ENCODE measurements around the gene MTMR10.

MTMR10 gene

DNA sequence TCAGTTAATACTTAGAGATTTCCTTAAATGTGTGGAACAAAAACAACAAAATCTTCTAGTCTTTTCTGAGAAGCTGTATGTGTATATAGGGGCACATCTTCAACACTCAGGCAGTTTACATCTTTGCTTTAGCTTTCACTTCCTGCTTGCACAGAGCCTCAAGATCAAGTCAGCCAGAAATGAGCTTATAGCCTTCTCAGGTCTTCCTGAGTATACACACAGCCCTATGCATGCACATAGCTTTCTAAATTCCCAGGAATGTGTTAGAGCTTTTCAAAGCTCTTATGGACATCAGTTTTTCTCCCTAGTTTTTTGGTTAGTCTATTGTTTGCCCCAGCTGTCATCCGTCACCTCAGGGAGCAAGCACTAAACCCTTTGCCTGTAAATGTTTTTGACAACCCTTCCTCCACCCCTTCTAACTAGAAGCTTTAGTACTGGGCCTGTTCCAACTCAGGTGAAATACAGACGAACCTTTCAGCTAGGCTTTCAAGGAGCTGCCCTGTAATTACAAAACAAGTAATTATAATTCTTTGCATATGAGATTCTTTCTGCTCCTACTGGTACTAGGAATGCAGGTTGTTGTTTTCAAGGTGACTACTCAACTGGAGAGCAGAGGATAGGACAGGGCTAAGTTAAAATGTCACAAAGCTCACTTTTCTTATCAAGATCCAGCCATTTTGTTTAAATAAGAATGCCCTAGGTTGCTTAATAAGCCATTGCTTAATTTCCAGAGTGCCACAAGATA lies 22.6 kb upstream of the MTMR10 start:
- no peak for DNase-seq

DNA sequence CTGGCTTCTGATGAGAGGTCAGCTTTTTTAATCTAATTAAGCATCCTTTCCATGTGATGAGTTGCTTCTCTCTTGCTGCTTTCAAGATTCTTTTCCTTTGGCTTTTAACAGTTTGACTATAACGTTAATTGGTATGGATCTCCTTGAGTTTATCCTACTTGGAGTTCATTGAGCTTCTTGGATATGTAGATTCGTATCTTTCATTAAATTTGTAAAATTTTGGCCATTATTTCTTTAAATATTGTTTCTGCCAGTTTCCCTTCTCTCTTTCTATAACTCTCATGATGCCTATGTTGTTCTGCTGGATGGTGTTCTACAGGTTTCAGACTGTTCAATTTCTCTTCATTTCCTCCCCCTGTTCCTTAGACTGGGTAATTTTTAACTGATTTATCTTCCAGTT lies 21.0 kb upstream of the MTMR10 start:
- no peak for DNase-seq

DNA sequence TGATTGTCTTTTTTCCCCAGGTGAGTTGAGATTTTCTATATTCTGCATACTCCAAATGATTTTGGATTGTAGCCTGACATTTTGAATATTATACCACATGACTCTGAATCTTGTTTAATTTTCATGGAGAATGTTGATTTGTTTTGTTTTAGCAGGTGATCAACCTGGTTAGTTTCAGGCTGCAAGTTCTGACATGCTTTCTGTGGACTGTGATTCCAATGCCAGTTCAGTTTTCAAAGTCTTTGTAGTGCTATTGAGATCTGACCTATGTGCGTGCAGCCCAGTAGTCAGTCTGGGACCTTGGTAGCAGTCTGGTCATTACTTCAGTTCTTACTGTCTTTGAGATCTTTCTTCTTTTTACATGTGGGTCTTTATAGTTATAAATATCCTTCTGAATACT lies 18.6 kb upstream of the MTMR10 start:
- no peak for DNase-seq

GRCh38 chr15:31005660-31006059 lies 14.2 kb upstream of the MTMR10 start:
- no peak for DNase-seq

- DNase-seq: no peak
Observed at GRCh38 chr15:31004220-31004733, 12.8 kb upstream of the MTMR10 start.

- DNase-seq: no peak
Observed at GRCh38 chr15:31001702-31002101, 10.3 kb upstream of the MTMR10 start.

GRCh38 chr15:30999729-31000128 lies 8.3 kb upstream of the MTMR10 start:
- no peak for DNase-seq

- DNase-seq: no peak
Observed at GRCh38 chr15:30997270-30997669, 5.8 kb upstream of the MTMR10 start.

DNA sequence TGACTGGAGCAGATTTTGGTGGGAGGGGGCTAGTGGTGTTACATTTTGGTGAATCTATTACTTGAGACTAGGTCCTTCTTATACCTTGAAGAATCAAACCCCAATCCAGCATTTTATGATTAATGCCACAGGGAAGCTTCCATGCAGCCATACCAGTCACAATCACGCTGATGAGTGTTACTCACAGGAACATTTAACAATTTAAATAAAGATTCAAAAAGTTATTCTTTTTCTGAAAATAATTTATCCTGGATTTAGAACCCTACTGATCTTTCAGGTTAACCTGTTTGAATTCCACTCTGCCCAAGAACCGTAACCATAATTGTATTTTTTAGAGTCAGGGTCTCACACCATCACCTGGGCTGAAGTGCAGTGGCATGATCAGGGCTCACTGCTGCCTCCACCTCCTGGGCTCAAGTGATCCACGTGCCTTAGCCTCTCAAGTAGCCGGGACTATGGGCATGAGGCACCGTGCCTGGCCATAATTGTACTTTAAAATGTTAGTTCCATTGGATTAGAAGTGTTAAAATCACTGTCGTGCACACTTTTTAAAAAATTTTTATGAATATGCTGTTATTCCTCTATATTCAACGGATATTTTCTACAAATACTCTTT lies 929 bp upstream of the MTMR10 start:
- no peak for DNase-seq

DNA sequence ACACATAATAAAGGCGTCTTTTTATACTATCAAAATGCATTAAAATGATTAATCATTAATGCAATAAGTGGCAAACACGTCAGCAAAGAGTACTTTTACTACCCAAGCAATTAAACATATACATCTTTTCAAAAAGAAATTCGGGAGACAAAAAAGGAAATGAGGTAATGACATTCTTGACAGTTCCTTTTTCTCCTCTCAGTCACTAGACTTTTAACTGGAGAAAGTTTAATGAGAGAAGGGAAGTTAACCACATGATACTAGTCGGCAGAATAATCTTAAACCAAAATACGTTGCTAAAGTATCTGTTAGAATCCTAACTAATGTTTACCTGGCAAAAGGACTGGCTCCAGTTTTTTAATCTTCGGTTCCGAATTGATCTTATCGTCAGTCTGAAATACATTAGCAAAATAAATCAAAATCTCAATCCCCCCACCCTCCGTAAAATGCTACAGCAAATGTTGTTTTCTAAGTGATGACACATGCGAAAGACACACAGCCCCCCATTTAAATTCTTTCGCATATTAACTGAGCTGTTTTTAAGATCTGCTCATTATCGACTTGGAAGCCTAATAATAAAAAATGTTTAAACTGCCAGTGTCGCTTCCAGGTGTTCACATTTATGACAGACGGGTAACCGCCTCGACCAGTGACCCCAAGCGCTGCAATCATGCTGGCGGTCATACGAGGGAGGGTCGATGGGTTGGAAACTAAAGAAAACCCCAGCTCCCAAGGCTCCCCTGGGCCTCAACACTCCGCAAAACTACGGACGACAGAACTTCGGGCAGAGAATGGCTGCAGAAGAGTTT lies 778 bp downstream of the MTMR10 start:
- DNase-seq: no peak

DNA sequence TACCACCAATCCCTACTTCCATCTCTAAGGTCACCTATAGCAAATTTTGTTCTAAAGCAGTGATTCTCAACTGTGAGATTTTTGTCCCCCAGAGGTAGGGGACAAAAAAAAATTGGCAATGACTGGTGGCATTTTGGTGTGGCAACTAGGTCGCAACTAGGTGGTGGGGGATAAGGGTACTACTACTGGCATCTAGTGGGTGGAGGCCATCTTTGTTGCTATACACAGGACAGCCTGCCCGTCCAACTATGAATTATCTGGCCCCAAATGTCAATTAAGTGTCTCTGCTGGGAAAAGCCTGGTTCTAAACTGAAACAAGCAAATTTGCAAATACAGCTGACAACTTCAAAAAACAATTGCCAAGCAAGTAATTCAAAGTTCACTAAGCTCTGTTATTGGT lies 1.4 kb downstream of the MTMR10 start:
- DNase-seq: no peak

DNA sequence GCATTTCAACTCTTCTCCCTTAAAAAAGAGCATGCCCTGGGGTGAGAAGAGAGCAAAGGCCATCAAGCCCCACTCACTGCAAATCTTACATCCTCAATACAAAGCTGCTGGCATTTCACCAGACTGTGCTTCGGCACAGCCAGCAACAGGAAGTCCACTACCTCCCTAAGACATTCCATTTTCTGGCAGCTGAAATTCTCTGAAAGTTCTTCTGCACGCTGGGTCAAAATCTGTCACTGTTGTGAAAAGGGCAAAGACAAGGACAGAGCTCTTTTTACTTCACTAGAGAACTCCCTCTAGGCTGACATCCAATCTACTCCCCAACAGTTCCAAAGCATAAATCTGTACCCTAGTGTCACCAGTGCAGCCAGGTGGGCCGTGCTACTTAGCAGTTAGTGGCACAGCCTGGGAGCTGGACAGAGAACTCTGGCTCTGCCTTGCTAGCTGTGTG lies 6.3 kb downstream of the MTMR10 start:
- DNase-seq: no peak

- DNase-seq: no peak
Observed at GRCh38 chr15:30984542-30984941, 6.9 kb downstream of the MTMR10 start.

DNA sequence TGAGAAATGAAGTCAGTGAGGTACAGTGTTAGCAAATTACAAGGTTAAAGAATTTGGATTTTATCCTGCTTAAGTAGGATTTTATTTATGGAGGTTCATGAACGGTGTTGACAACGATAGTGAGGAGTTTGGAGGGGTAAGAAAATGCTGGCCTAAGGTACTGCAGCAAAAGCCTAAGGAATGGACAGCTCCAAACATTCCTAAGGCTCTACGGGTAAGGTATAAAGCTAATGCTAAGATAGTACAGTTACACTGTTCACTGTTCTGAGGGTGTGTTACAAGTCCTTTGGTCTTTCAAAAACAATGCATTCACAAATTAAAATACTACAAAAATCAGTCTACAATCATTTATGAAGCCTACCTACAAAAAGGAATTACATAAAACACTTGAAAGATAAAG lies 7.3 kb downstream of the MTMR10 start:
- DNase-seq: no peak

DNA sequence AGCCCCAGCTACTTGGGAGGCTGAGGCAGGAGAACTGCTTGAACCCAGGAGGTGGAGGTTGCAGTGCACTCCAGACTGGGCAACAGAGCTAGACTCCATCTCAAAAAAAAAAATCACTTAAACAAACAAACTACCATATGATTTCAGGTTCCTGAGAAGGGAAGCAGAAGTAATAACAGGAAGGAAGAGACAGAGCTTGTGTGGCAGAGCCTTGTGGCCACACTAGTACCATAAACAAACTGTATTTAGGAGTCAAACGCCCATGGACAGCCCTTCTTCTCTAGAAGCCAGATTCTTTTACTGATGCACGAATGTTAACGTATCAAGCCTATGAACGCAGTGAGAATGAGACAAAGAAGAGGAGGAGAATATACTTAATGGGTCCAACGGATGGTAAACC lies 12.0 kb downstream of the MTMR10 start:
- DNase-seq: no peak

DNA sequence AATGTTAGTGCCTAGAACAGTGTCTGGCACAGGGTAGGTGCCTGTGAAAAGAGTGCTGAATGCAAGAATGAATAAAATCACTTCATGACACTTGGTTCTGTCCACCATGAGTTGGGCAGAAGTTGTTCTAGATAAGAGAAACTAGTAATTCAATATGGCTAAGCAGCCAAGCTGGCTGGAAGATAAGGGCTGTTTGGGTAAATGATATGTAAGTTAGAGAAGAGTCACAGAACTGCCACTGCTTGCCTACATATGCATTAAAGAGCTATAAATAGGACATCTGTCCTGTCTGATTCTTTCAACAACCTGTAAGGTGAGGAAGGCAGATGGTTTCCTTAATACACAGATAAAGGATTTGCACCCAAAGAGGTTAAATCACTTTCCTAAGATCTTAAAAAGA lies 13.1 kb downstream of the MTMR10 start:
- DNase-seq: no peak

DNA sequence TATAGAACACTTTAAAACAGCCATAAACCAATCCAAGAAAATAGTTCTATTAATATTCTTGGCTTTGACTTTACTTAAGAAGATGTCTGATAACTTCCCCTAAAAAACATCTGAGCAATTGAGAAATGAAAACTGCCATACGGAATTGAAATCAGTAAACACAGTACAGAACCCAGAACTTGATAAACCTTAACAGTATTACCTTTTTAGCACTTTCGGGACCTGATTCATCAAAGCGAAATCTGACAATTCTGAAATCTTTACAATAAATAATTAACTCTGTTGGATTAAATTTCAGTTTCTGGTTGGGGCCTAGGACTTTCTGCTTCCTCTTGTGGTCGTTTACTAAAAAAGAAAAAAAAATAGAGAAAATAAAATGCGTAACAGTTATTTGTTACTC lies 17.3 kb downstream of the MTMR10 start:
- DNase-seq: no peak

DNA sequence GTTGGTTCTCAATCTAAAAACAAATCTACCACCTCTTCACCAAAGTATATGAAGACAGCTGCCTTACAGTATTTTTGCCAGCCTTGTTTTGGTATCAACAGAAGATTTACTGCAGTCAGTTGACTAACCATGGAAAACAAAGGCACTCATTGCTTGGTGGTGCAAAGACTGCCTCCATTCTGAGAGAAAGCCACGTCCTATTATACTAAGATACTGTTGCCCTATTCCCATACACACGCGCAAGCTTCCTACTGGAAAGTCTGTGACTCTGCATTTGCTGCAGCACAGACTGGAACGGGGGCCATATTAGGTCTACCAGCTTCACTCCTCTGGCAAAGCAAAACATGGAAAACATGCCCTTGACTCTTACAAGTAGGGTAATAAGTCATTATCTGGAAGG lies 18.0 kb downstream of the MTMR10 start:
- no peak for DNase-seq

DNA sequence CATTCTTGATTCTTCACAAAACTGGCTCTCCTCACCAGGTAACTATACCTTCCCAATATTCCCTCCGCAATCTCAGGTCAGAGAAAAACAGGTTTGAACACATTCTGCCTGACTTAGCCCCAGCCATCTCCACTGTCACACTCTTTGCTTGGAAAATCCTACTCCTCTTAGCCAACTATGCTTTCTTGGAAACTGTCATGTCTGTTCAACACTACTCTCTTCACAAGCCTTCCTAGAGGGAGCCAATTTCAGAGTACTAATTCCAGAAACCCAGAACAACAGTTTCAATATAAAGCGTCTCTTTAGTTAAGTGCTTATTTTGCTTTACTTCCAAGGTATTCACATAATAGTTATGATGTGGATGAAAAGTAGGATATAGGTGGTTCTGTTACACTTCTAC lies 21.7 kb downstream of the MTMR10 start:
- no peak for DNase-seq

- DNase-seq: no peak
Observed at GRCh38 chr15:30963681-30964080, 27.7 kb downstream of the MTMR10 start.

DNA sequence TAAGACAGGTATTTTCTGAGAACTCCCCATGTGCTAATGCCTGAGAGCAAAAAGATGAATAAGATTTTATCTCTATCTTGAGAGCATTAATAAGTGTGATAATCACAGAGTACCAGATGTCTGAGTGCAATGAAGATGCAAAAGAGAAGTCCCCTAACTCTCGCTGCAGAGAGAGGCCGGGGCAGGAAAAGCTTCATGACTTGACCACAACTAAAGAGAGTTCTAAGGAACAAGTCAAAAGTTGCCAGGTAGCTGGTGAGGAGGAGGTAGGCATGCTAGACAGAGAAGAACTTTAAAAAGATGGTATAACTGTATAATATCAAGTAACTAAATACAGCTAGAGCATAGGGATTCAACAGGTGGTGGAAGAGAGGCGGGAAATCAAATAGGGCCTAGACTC lies 28.8 kb downstream of the MTMR10 start:
- DNase-seq: no peak

DNA sequence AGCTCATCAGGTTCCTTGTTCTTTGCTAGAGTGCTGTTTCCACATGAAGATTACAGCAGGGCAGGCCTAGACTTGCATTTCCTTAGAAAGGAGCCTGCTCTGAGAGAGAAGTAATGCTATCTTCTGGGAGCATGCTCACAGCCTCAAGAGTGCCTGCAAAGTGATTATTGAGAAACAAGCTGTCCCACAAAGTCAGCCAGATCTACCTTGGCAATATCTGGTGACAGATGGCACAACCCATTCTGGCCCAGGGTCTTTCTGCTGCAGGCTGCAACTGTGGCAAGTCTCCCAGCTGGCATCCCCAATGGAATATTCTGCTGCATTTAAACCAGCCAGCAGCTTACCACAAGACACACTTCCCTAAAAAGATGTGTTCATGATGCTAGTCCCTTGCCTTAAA lies 29.3 kb downstream of the MTMR10 start:
- no peak for DNase-seq

DNA sequence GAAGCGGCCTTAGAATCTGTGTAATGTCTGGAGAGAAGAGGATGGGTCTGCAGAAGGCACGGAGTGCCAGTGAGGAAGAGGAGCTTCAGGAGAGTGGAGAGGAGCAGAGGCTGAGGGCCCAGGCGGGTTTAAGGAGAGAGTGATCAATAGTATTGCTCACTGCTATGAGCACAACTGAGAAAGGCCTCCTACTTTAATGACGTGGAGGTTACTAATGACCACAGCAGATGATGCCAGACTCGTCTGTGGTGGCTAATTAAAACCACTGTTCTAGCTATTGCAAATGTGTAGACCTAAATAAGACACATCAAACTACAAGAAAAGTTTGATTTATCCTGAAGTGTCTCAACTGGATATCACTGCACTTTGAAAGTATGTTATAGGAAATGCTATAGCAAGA lies 33.2 kb downstream of the MTMR10 start:
- DNase-seq: no peak
